Measurements from ENCODE around the gene TECPR2. TPM values are rescaled to one million over a fixed set of nuclear protein-coding genes. Genes with fewer than 3 reads are reported as not detected.

The TECPR2 gene
- total RNA-seq, 2 donors from 2014 or later = 7.0 to 51.4 TPM

GRCh38 chr14:102505775-102506625 is 143.3 kb downstream of the TECPR2 start:
- Histone ChIP-seq H3K27me3 (no peaks in the 10 kb centered on the region), H3K36me3 (replicated peaks in 1 of 2; ENCODE audit: insufficient read depth in 1 of 2, low read depth in 2 of 2) (no peaks in the 10 kb centered on the region), H3K4me1 (peaks cover 24% of the 10 kb centered on the region), H3K27ac (no peak overlapping the region), H3K9me3 (no peaks in the 10 kb centered on the region), H3K4me3 (no peak overlapping the region)
- DNase-seq = no peak
- no peak for ATAC-seq
- 90 to 93% methylated on average over 4 to 19 of the region's 19 CpGs for WGBS, 2 donors
- TF ChIP-seq, protein P1, sequence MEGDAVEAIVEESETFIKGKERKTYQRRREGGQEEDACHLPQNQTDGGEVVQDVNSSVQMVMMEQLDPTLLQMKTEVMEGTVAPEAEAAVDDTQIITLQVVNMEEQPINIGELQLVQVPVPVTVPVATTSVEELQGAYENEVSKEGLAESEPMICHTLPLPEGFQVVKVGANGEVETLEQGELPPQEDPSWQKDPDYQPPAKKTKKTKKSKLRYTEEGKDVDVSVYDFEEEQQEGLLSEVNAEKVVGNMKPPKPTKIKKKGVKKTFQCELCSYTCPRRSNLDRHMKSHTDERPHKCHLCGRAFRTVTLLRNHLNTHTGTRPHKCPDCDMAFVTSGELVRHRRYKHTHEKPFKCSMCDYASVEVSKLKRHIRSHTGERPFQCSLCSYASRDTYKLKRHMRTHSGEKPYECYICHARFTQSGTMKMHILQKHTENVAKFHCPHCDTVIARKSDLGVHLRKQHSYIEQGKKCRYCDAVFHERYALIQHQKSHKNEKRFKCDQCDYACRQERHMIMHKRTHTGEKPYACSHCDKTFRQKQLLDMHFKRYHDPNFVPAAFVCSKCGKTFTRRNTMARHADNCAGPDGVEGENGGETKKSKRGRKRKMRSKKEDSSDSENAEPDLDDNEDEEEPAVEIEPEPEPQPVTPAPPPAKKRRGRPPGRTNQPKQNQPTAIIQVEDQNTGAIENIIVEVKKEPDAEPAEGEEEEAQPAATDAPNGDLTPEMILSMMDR (IDR thresholded peaks at IDR 0.05) = no peak
- TF ChIP-seq POLR2A (IDR thresholded peaks at IDR 0.05) = no peak
- intact Hi-C loops (cut with DNase I) = no loop called here

GRCh38 chr14:102506626-102506925 is 143.8 kb downstream of the TECPR2 start:
- H3K4me3 ChIP-seq = no peak overlapping the region
- ATAC-seq = no peak
- no peaks in the 10 kb centered on the region for H3K9me3 ChIP-seq
- H3K36me3 ChIP-seq (replicated peaks in 1 of 2; ENCODE audit: insufficient read depth in 1 of 2, low read depth in 2 of 2) = no peaks in the 10 kb centered on the region
- DNase-seq = no peak
- H3K27ac ChIP-seq = no peak overlapping the region
- H3K4me1 ChIP-seq = peaks cover 24% of the 10 kb centered on the region
- intact Hi-C loops (cut with DNase I) = no loop called here
- H3K27me3 ChIP-seq = no peaks in the 10 kb centered on the region
- TF ChIP-seq, protein P1 (IDR thresholded peaks at IDR 0.05) = no peak
- TF ChIP-seq POLR2A (IDR thresholded peaks at IDR 0.05) = no peak
- 96 to 98% methylated on average over 7 to 11 of the region's 11 CpGs for WGBS, 2 donors

- no peak for DNase-seq
- TF ChIP-seq, protein P1 (IDR thresholded peaks at IDR 0.05) = no peak
- TF ChIP-seq POLR2A (IDR thresholded peaks at IDR 0.05) = no peak
- Histone ChIP-seq H3K27ac (no peak overlapping the region), H3K9me3 (no peaks in the 10 kb centered on the region), H3K36me3 (replicated peaks in 1 of 2; ENCODE audit: insufficient read depth in 1 of 2, low read depth in 2 of 2) (no peaks in the 10 kb centered on the region), H3K4me1 (peaks cover 24% of the 10 kb centered on the region), H3K4me3 (no peak overlapping the region), H3K27me3 (no peaks in the 10 kb centered on the region)
- ATAC-seq = no peak
- WGBS, 2 donors = 91 to 93% methylated on average over 59 to 74 of the region's 115 CpGs
- intact Hi-C loops (cut with DNase I) = no loop called here
These were observed 144.5 kb downstream of the TECPR2 start for GRCh38 chr14:102507081-102507856.

DNA sequence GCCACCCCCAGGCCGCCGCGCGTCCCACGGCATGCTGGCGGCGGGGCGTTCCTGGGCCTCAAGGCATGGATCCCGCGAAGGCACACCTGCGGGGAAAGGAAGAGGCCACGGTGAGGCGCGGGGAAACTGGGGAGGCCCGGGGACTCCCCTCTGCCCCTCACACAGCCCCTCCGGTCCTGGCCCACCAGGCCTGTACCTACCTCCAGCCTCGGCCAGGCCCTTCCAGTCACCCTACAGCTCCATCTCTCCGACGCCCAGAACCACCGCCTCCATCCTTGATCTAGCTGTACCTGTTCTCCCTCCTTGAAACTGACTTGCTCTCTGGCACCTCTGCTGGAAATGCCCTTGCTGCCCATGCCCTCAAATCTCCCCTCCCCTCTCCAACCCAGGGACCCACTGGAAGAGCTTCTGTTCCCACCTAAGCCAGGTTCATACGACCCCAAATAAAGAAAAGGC is 145.1 kb downstream of the TECPR2 start:
- TF ChIP-seq, protein P1 (IDR thresholded peaks at IDR 0.05) = no peak
- no peak for TF ChIP-seq POLR2A (IDR thresholded peaks at IDR 0.05)
- no peaks in the 10 kb centered on the region for H3K9me3 ChIP-seq
- no peaks in the 10 kb centered on the region for H3K36me3 ChIP-seq (replicated peaks in 1 of 2; ENCODE audit: insufficient read depth in 1 of 2, low read depth in 2 of 2)
- H3K4me1 ChIP-seq = peaks cover 24% of the 10 kb centered on the region
- 91 to 97% methylated on average over 21 of the region's 21 CpGs for WGBS, 2 donors
- H3K27me3 ChIP-seq = no peaks in the 10 kb centered on the region
- peak overlapping the region in 1 of 4 donors; percentile 82 for H3K27ac ChIP-seq
- intact Hi-C loops (cut with DNase I) = no loop called here
- no peak for ATAC-seq
- H3K4me3 ChIP-seq = no peak overlapping the region
- no peak for DNase-seq

Measured in body of pancreas (tissue), 4 donors.